GM12874 (cell line): Measurements from ENCODE around the gene GJB6.

Experiments used
- CTCF ChIP-seq: IDR thresholded peaks from 2 replicates; pipeline ENCODE4 v1.5.1; 2011; ENCODE audit warnings: low read depth, mild to moderate bottlenecking, control low read depth, low read length, moderate library complexity; ENCODE audit not compliant: insufficient read depth

The GJB6 gene

GRCh38 chr13:20182231-20182846 is 49.8 kb downstream of the GJB6 start:
- TF ChIP-seq CTCF = peak; percentile 78

- TF ChIP-seq CTCF = no peak
Observed at GRCh38 chr13:20181188-20181587, 50.9 kb downstream of the GJB6 start.

- no peak for TF ChIP-seq CTCF
Observed at GRCh38 chr13:20178156-20178555, 54.0 kb downstream of the GJB6 start.

- no peak for TF ChIP-seq CTCF
Observed at GRCh38 chr13:20177049-20177831, 54.9 kb downstream of the GJB6 start.

- TF ChIP-seq CTCF = no peak
Observed at GRCh38 chr13:20175907-20176652, 56.0 kb downstream of the GJB6 start.

GRCh38 chr13:20175406-20175794 is 56.7 kb downstream of the GJB6 start:
- no peak for TF ChIP-seq CTCF

- TF ChIP-seq CTCF = no peak
Observed at GRCh38 chr13:20174656-20175405, 57.3 kb downstream of the GJB6 start.
